Panc1 (cell line): ENCODE measurements around the gene TSPAN14.

Experiments used
- CTCF ChIP-seq: fragments of 450-650 bp; IDR thresholded peaks from 2 replicates; pipeline ENCODE4 v1.5.1; 2017; ENCODE audit warnings: mild to moderate bottlenecking
- POLR2AphosphoS5 ChIP-seq: IDR thresholded peaks from 2 replicates; pipeline ENCODE4 v1.6.1; 2012; ENCODE audit warnings: mild to moderate bottlenecking, low read depth, low read length, moderate library complexity
- REST ChIP-seq, 2 experiments: IDR thresholded peaks; 2 replicates each; pipeline ENCODE4 v1.6.1; 2011 to 2012; ENCODE audit warnings: low read depth in 2 of 2, control low read depth in 1 of 2, low read length in 1 of 2, mild to moderate bottlenecking in 1 of 2, moderate library complexity in 1 of 2; ENCODE audit not compliant: insufficient read depth in 1 of 2
- TCF7L2 ChIP-seq: IDR thresholded peaks from 2 replicates; pipeline ENCODE4 v1.6.1; 2011; ENCODE audit warnings: mild to moderate bottlenecking, low read depth, low read length, inconsistent platforms

GRCh38 chr10:80451132-80451531 lies 3.0 kb upstream of the TSPAN14 start:
- TF ChIP-seq POLR2AphosphoS5 (no peak), CTCF (no peak), REST (IDR thresholded peaks at IDR 0.05; ENCODE audit: insufficient read depth in 1 of 2, low read depth in 2 of 2, low read length in 1 of 2) (no peak), TCF7L2 (no peak)
